ENCODE data around the gene TBR1.

GRCh38 chr2:161436411-161436810 is 20.3 kb downstream of the TBR1 start:
- TF ChIP-seq CTCF (IDR thresholded peaks at IDR 0.05; ENCODE audit: low read length) (no peak), EZH2 (IDR thresholded peaks at IDR 0.05; ENCODE audit: borderline replicate concordance, low read length) (no peak)
